Thyroid gland (tissue), 4 donors: ENCODE results near the gene FAM168A. TPM values are rescaled to one million over a fixed set of nuclear protein-coding genes. Genes with fewer than 3 reads are reported as not detected.
A peak's percentile ranks its signal among the peaks of the same experiment; 100 is the strongest.

ENCODE experiments used
- DNase-seq, 2 donors: peaks; one replicate each; pipeline ENCODE4 v3.0.0-alpha.2; 2019
- H3K27ac ChIP-seq, 3 donors: fragments of 200-600 bp; sonication (generic); 1 replicate in 2 of 3; 2 replicates in 1 of 3; pipeline ENCODE4 v1.5.1; 2016 to 2019; ENCODE audit warnings: mild to moderate bottlenecking in 1 of 3, moderate library complexity in 1 of 3
- H3K27me3 ChIP-seq: fragments of 200-600 bp; sonication (generic); one replicate; pipeline ENCODE4 v1.5.1; 2019
- H3K36me3 ChIP-seq, 2 donors: fragments of 200-600 bp; sonication (generic); one replicate each; pipeline ENCODE4 v1.5.1; 2016 to 2019
- H3K4me1 ChIP-seq, 2 donors: fragments of 200-600 bp; sonication (generic); one replicate each; pipeline ENCODE4 v1.5.1; 2017 to 2019
- H3K4me3 ChIP-seq, 3 donors: fragments of 200-600 bp; sonication (generic); replicated peaks in 1 of 3; 1 replicate in 2 of 3; 2 replicates in 1 of 3; pipeline ENCODE4 v1.5.1; 2016; ENCODE audit warnings: mild to moderate bottlenecking in 1 of 3
- H3K9me3 ChIP-seq: fragments of 200-600 bp; sonication (generic); one replicate; pipeline ENCODE4 v1.5.1; 2017
- POLR2A ChIP-seq, 2 donors: fragments of 450-650 bp; IDR thresholded peaks; one replicate each; pipeline ENCODE4 v1.6.1; 2017; ENCODE audit warnings: antibody characterized with exemption in 2 of 2, mild to moderate bottlenecking in 2 of 2, moderate library complexity in 1 of 2
- WGBS, 2 donors: methylation state at CpG; one replicate each; pipeline ENCODE4 v1.1.5; 2017; 5-methylcytosine and 5-hydroxymethylcytosine counted together
- intact Hi-C: fragments of 100-400 bp; cut with DNase I; formaldehyde crosslinking; loops from one replicate; pipeline ENCODE4 v1.15.1; 2023
- total RNA-seq, 4 donors: library from RNA; depleted of rRNA; stranded (reverse); fragments of >200 nt; gene quantifications; one replicate each; pipeline ENCODE4 v1.2.3, GENCODE V29; 2016
- TF ChIP-seq, protein P1 (sequence below), 6 experiments: fragments of 200-600 bp in 3 of 6; fragments of 450-650 bp in 3 of 6; sonication (generic) in 3 of 6; IDR thresholded peaks; one replicate each; pipeline ENCODE4 v1.5.1; 2016 to 2019; ENCODE audit warnings: antibody characterized with exemption in 6 of 6, mild to moderate bottlenecking in 2 of 6, inconsistent platforms in 1 of 6, moderate library complexity in 1 of 6

FAM168A gene
- total RNA-seq, 4 donors from 2014 or later, result 32.7 to 51.0 (median 40.2) TPM

DNA sequence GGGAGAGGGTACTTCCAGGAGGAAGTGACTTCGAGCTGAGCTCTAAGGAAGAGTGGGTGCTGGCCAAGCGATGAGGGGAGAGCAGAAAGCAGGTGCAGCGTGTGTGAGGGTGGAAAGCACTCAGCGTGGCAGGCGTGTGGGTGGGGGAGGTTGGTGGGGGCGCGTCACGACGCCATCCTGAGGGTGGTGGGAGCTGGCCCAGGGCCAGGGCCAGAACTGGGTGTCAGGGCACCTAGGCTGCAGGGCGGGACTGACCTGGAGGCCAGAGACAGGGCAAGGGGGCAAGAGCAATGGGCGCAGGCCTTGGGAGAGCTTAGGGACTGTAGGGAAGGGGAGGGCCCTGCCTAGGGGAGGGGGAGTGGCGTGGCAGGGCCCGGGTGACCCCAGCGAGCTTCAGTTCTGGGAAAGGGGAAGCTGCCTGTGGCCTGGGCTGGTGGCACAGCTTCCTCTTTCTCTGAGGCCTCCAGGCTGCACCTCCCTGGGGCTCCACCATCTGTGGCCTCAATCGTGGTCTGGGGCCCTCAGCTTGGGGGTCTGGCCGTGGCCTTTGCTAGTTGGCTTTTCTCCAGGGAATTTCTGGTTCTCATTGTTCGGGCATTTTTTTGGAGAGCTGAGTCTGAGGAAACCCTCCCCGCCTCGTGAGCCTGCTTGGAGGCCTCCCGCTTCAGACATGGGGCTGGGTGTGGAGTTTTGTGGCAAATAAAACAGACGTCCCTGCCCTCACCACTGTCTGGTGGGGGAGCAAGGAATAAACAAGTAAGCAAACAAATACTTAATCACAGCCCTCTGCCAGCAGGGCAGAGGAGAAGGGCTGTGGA is 212.8 kb downstream of the FAM168A start:
- Histone ChIP-seq H3K27ac (no peak overlapping the region), H3K4me1 (peaks cover 5 to 27% of the 10 kb centered on the region in 2 donors), H3K36me3 (no peaks in the 10 kb centered on the region), H3K4me3 (no peak overlapping the region), H3K27me3 (no peaks in the 10 kb centered on the region), H3K9me3 (no peaks in the 10 kb centered on the region)
- TF ChIP-seq, protein P1, sequence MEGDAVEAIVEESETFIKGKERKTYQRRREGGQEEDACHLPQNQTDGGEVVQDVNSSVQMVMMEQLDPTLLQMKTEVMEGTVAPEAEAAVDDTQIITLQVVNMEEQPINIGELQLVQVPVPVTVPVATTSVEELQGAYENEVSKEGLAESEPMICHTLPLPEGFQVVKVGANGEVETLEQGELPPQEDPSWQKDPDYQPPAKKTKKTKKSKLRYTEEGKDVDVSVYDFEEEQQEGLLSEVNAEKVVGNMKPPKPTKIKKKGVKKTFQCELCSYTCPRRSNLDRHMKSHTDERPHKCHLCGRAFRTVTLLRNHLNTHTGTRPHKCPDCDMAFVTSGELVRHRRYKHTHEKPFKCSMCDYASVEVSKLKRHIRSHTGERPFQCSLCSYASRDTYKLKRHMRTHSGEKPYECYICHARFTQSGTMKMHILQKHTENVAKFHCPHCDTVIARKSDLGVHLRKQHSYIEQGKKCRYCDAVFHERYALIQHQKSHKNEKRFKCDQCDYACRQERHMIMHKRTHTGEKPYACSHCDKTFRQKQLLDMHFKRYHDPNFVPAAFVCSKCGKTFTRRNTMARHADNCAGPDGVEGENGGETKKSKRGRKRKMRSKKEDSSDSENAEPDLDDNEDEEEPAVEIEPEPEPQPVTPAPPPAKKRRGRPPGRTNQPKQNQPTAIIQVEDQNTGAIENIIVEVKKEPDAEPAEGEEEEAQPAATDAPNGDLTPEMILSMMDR (IDR thresholded peaks at IDR 0.05), result no peak
- no peak for TF ChIP-seq POLR2A (IDR thresholded peaks at IDR 0.05)
- DNase-seq, result peak in 1 of 2 donors; percentile 24
- intact Hi-C loops, result no loop called here
- WGBS, 2 donors, result 70% methylated on average over 18 to 21 of the region's 21 CpGs

DNA sequence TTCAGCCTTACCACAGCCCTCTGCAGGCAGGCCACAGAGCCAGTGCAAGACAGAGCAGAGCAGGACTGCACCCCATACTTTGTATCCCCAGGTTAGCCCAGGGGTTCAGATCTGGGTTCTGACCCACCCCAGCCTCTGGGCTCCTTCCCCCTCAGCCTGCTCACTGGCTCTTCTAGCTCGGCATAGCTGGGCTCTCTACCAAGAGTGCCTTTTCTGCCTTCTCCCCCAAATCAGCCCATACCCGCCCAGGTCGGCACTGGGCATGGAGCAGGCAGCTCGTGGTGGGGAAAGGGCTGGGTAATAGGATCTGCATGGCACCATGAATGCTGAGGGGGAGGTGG is 213.4 kb downstream of the FAM168A start:
- H3K4me1 ChIP-seq, result peaks cover 9 to 30% of the 10 kb centered on the region in 2 donors
- H3K27me3 ChIP-seq, result no peaks in the 10 kb centered on the region
- intact Hi-C loops, result no loop called here
- no peaks in the 10 kb centered on the region for H3K36me3 ChIP-seq
- H3K27ac ChIP-seq, result no peak overlapping the region
- TF ChIP-seq POLR2A (IDR thresholded peaks at IDR 0.05), result no peak
- TF ChIP-seq, protein P1 (IDR thresholded peaks at IDR 0.05), result no peak
- no peak for DNase-seq
- no peaks in the 10 kb centered on the region for H3K9me3 ChIP-seq
- WGBS, 2 donors, result 76 to 84% methylated on average over 4 of the region's 4 CpGs
- no peak overlapping the region for H3K4me3 ChIP-seq

GRCh38 chr11:73384125-73384441 is 213.8 kb downstream of the FAM168A start:
- intact Hi-C loops, result no loop called here
- no peaks in the 10 kb centered on the region for H3K9me3 ChIP-seq
- no peak for DNase-seq
- H3K36me3 ChIP-seq, result no peaks in the 10 kb centered on the region
- no peak overlapping the region for H3K27ac ChIP-seq
- H3K27me3 ChIP-seq, result no peaks in the 10 kb centered on the region
- WGBS, 2 donors, result 94% methylated on average over 7 of the region's 7 CpGs
- H3K4me3 ChIP-seq, result no peak overlapping the region
- no peak for TF ChIP-seq POLR2A (IDR thresholded peaks at IDR 0.05)
- TF ChIP-seq, protein P1 (IDR thresholded peaks at IDR 0.05), result no peak
- H3K4me1 ChIP-seq, result peaks cover 13 to 34% of the 10 kb centered on the region in 2 donors

GRCh38 chr11:73383249-73384124 is 214.4 kb downstream of the FAM168A start:
- no peak for DNase-seq
- 64 to 80% methylated on average over 7 to 8 of the region's 9 CpGs for WGBS, 2 donors
- H3K4me1 ChIP-seq, result peaks cover 13 to 36% of the 10 kb centered on the region in 2 donors
- H3K4me3 ChIP-seq, result no peak overlapping the region
- no peak overlapping the region for H3K27ac ChIP-seq
- no peaks in the 10 kb centered on the region for H3K27me3 ChIP-seq
- no peaks in the 10 kb centered on the region for H3K36me3 ChIP-seq
- no peaks in the 10 kb centered on the region for H3K9me3 ChIP-seq
- intact Hi-C loops, result no loop called here
- TF ChIP-seq, protein P1 (IDR thresholded peaks at IDR 0.05), result no peak
- no peak for TF ChIP-seq POLR2A (IDR thresholded peaks at IDR 0.05)

GRCh38 chr11:73382747-73383146 is 215.2 kb downstream of the FAM168A start:
- no peak for TF ChIP-seq POLR2A (IDR thresholded peaks at IDR 0.05)
- TF ChIP-seq, protein P1 (IDR thresholded peaks at IDR 0.05), result no peak
- Histone ChIP-seq H3K4me3 (no peak overlapping the region), H3K27ac (no peak overlapping the region), H3K36me3 (no peaks in the 10 kb centered on the region), H3K27me3 (no peaks in the 10 kb centered on the region), H3K9me3 (no peaks in the 10 kb centered on the region), H3K4me1 (peaks cover 13 to 30% of the 10 kb centered on the region in 2 donors)
- intact Hi-C loops, result no loop called here
- 80 to 92% methylated on average over 2 to 3 of the region's 3 CpGs for WGBS, 2 donors
- no peak for DNase-seq
